NCI-H1694 treated with DMSO at 0.1 percent for 48 hours (cell line): ENCODE results near the gene SORBS2.

Experiments
- DNase-seq: peaks from one replicate; lab custom pipeline; 2025; lab: John Stamatoyannopoulos, UW

The SORBS2 gene

DNA sequence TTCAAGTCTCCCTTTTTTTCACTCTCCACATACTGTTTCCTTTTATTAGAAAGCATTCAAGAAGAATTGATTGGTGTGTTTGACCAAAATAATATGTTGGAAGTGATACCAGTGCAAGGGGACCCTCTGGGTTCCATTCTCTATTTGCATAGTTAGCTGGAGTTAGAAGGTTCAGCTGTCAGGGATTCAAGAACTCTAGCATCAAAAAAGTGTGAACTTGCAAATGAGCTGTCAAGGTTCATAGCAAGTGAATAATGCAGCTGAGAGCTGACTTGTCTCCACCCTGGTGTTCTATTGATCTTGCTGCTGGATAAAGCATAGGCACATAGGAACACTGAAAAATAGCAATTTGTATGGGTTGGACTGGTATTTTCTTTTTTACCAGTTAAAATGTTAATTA is 73.2 kb downstream of the SORBS2 start:
- no peak for DNase-seq

GRCh38 chr4:185738038-185738552 is 73.9 kb downstream of the SORBS2 start:
- DNase-seq: no peak

DNA sequence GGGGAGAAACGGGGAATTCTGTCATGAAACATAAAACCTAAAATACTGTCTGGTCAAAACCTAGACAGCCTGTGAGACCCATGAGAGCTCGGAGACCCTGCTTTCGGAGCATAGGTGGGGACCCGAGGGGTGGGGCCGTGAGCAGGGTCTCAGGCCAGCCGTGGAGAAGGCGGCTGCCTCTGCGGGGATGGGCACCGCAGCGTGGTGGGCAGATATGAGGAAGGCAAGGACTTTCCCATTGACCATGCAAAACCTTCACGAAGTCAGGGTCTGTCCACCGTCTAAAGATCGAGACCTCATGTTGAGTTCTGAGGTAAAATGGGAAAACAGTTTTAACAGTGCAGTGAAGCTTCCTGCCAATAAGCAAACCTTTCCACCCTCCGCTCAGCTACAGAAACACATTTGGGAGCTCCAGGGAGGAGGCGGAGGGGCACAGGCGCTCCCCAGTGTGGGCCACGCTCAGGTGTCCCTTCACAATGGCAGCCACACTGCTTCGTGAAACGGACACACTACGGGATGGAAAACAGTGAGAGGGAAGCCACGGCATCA is 74.4 kb downstream of the SORBS2 start:
- no peak for DNase-seq

DNA sequence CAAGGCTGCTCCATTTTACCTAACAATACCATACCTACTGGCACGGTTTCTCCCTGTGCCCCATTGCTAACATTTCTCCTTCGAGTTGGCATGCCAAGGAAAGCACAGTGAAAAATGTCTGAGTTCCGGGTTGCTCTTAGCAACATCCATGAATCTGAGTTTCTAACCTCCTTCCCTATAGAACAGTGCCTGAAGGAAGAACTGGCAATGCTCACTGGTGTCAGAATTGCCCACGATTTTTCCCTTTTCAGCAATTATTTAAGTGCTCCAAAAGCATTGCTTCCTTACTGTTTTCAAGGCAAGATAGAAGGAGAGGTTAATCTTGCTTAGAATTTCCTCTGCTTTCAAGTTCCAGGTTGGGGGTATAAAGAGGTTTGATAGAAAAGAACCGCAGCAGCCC is 75.1 kb downstream of the SORBS2 start:
- no peak for DNase-seq

- no peak for DNase-seq
These were observed 76.1 kb downstream of the SORBS2 start for GRCh38 chr4:185735866-185736400.

DNA sequence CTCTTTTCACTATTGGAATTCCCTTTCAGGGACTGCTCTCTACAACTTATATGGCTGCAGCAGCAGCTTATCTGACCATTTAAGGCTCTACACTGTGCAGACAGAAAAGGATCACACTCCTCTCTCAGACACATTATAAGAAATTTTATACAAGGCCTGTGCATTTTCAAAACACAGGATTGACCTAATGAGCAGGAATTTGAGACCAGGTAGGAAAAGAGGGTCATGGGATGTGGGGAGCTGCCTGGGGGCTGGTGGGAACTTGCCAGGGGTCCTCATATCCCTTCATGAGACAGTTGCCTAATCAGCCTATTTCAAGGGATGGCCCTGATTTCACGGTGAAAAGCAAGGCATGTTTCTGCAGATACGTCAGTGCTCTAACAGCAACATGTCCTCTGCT is 77.1 kb downstream of the SORBS2 start:
- no peak for DNase-seq

GRCh38 chr4:185734214-185734613 is 77.8 kb downstream of the SORBS2 start:
- DNase-seq: no peak

DNA sequence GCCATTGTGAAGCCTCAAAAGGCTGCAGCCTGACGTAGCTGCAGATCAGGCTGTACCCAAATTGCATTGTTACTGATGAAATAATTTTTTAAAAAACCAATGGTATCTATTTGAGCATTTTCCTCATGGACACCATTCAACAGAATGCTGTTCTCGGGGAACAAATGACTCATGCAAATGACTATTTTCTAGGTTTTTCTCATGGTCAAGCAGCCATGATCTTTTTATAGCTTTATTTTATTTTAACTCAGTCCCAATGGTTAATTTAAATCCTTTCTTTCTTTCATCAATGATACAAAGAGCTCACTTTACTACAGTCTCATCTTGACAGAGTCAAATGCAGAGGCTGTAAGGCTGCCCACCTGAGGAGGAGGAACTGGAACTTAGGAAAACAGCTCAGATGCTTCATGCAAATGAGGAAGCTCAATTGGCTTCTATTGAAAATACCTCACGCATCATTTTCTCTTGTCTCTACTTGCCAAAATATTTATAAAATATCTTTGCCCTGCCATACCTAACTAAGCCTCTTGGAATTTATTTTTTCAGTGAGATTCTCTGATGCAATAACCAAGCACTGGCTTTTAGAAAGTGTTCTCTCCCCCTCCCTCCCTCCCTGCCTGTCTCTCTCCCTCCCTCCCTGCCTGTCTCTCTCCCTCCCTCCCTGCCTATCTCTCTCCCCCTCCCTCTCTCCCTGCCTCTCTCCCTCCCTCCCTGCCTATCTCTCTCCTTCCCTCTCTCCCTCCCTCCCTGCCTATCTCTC is 81.0 kb downstream of the SORBS2 start:
- DNase-seq: no peak

GRCh38 chr4:185730387-185730786 is 81.6 kb downstream of the SORBS2 start:
- no peak for DNase-seq

DNA sequence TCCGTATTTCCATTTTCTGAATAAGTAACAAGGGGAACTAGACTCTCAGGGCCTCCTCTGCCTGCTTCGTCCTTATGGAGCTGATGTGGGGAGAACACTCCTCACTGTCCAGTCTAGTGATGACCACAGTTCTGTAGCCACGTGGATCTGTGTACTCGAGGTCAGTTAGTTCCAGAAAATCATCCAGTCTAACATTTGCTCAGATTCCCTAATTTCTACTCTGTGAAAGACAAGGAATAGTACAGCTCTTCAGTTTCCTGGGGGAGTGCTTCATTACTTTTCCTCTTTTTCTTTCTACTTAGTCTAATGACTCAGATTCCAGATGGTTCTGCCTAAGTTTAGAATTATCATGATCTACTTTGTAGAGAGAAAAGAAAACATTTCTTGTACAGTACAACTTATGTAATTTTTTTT is 82.6 kb downstream of the SORBS2 start:
- DNase-seq: no peak

DNA sequence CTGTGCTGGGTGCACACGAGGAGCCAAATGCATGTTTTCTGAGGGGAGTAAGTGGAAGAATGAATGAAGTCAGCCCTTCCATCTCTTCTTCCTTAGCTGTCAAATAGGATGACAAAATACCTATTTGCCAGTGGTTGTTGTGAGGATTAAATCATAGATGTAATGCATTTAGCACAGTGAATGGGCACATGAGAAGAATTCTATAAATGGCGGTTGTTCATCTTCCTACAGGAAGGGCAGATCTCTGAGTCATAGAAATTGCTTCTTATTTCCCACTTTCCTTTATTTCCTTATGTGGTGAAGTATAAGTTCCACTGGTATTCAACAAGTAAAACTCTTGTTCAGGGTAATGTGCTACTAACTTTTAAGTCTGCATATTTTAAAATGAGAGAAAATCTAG is 83.1 kb downstream of the SORBS2 start:
- DNase-seq: no peak

GRCh38 chr4:185726931-185727330 is 85.1 kb downstream of the SORBS2 start:
- DNase-seq: peak; percentile 64

- DNase-seq: no peak
These were observed 88.2 kb downstream of the SORBS2 start for GRCh38 chr4:185723631-185724260.

DNA sequence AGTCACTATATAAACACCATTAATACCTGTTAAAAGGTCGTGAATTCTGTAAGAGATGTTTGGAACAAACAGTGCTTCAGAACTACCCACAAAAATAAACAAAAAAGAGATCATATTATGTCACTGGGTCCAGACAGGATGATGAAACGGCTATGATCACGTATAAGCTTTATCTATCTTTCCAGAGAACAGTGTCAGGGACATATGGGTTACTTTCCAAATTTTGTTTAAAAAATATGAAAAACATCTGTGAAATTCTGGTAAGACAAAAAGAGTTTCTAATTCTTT is 90.0 kb downstream of the SORBS2 start:
- DNase-seq: no peak

GRCh38 chr4:185721190-185722028 is 90.6 kb downstream of the SORBS2 start:
- no peak for DNase-seq

GRCh38 chr4:185719500-185719858 is 92.5 kb downstream of the SORBS2 start:
- no peak for DNase-seq

- DNase-seq: no peak
These were observed 93.2 kb downstream of the SORBS2 start for GRCh38 chr4:185718578-185719499.

- DNase-seq: no peak
These were observed 94.6 kb downstream of the SORBS2 start for GRCh38 chr4:185717377-185717741.

GRCh38 chr4:185716577-185717376 is 95.2 kb downstream of the SORBS2 start:
- DNase-seq: peak; percentile 26

DNA sequence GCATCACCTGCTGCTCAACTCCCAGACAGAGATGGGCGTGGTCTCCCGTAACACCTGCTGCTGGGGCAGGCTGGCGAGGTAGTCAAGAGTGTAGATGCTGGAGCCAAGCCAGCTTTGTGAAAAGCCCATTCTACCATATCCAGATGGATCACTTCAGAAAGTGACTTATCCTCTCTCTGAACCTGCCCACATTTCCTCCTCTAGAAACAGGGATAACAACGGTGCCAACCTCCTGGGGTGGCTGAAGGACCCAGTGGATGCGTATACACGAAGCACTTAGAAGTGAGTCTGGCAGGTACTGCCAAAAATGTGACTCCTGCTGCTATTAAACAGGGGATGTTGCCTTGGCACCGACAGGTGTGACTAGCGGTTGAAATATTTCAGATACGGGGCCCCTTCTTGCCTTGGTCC is 95.8 kb downstream of the SORBS2 start:
- no peak for DNase-seq
